Endothelial cell of umbilical vein (primary cell): ENCODE data around the gene CST8. TPM values are rescaled to one million over a fixed set of nuclear protein-coding genes. Genes with fewer than 3 reads are reported as not detected.

Experiments
- BruUV-seq: library from RNA; stranded (reverse); fragments of 400-500 nt; replicated peaks from 2 replicates; lab custom pipeline; 2021; lab: Mats Ljungman, UMichigan
- CTCF ChIA-PET: fragments of 300-600, 350-600 bp; sonication (Branson Sonifier 250); formaldehyde crosslinking; loops from one replicate; lab custom pipeline; 2021; ENCODE audit warnings: antibody characterized with exemption, inconsistent platforms; lab: Charles Lee
- POLR2A ChIA-PET: fragments of 300-600, 350-600 bp; sonication (Branson Sonifier 250); formaldehyde crosslinking; loops from one replicate; lab custom pipeline; 2021; ENCODE audit warnings: antibody characterized with exemption, inconsistent platforms; lab: Charles Lee
- DNase-seq: peaks from one replicate; pipeline ENCODE4 v3.0.0-alpha.2; 2011; ENCODE audit warnings: low read depth, low spot score
- FAIRE-seq: peaks from 2 replicates; lab custom pipeline; 2011; peaks lifted over from hg19 to GRCh38; lab: Jason Lieb, UNC
- H2AFZ ChIP-seq: 2 replicates; pipeline ENCODE4 v1.6.0; 2012; ENCODE audit warnings: low read depth, low read length, control low read depth, inconsistent platforms
- H3K27ac ChIP-seq: 2 replicates; pipeline ENCODE4 v1.5.1; 2011; ENCODE audit warnings: low read depth, mild to moderate bottlenecking, control low read depth, low read length, moderate library complexity; ENCODE audit not compliant: insufficient read depth
- H3K27me3 ChIP-seq, 2 experiments: 2 replicates each; pipeline versions ENCODE4 v1.6.0 to v1.6.1; 2011; ENCODE audit warnings: low read length in 2 of 2, mixed read lengths in 1 of 2; ENCODE audit not compliant: control insufficient read depth in 2 of 2, insufficient read depth in 2 of 2
- H3K36me3 ChIP-seq, 2 experiments: 2 replicates in 1 of 2; 3 replicates in 1 of 2; pipeline ENCODE4 v1.5.1; 2011; ENCODE audit warnings: low read length in 2 of 2, mild to moderate bottlenecking in 1 of 2, moderate library complexity in 1 of 2; ENCODE audit not compliant: control insufficient read depth in 2 of 2, insufficient read depth in 2 of 2; ENCODE audit errors: extremely low read depth in 1 of 2
- H3K4me1 ChIP-seq: 3 replicates; pipeline ENCODE4 v1.5.1; 2011; ENCODE audit warnings: mild to moderate bottlenecking, low read length; ENCODE audit not compliant: control insufficient read depth, insufficient read depth; ENCODE audit errors: extremely low read depth
- H3K4me2 ChIP-seq: 2 replicates; pipeline ENCODE4 v1.6.1; 2011; ENCODE audit warnings: low read length, control low read depth, mixed read lengths; ENCODE audit not compliant: insufficient read depth
- H3K4me3 ChIP-seq, 3 experiments: fragments of 200-600 bp in 1 of 3; sonication (generic), shearing (Covaris generic) in 1 of 3; replicated peaks in 1 of 3; 2 replicates each; pipeline ENCODE4 v1.5.1; 2011 to 2016; ENCODE audit warnings: control low read depth in 3 of 3, low read length in 3 of 3, mild to moderate bottlenecking in 2 of 3, inconsistent platforms in 1 of 3, low read depth in 1 of 3, moderate library complexity in 1 of 3; ENCODE audit not compliant: insufficient read depth in 1 of 3
- H3K79me2 ChIP-seq: 2 replicates; pipeline ENCODE4 v1.6.0; 2012; ENCODE audit warnings: low read length, inconsistent platforms; ENCODE audit not compliant: control insufficient read depth, insufficient read depth
- H3K9ac ChIP-seq: replicated peaks from 2 replicates; pipeline ENCODE3; 2011; ENCODE audit warnings: low read length, control low read depth; ENCODE audit not compliant: insufficient read depth; ENCODE audit errors: extremely low read depth
- H3K9me1 ChIP-seq: replicated peaks from 3 replicates; pipeline ENCODE4 v1.6.0; 2011; ENCODE audit warnings: mild to moderate bottlenecking, low read length; ENCODE audit not compliant: control insufficient read depth, insufficient read depth; ENCODE audit errors: extremely low read depth
- H3K9me3 ChIP-seq: replicated peaks from 2 replicates; pipeline ENCODE4 v1.5.1; 2012; ENCODE audit warnings: low read length, inconsistent platforms; ENCODE audit not compliant: control insufficient read depth, insufficient read depth
- H4K20me1 ChIP-seq: replicated peaks from 2 replicates; pipeline ENCODE3; 2011; ENCODE audit warnings: mild to moderate bottlenecking, low read length; ENCODE audit not compliant: control insufficient read depth, insufficient read depth; ENCODE audit errors: extremely low read depth
- EZH2 ChIP-seq: IDR thresholded peaks from 2 replicates; pipeline ENCODE4 v1.6.1; 2012; ENCODE audit warnings: borderline replicate concordance, low read depth, mild to moderate bottlenecking, moderate library complexity, low read length, inconsistent platforms; ENCODE audit not compliant: severe bottlenecking
- FOS ChIP-seq: IDR thresholded peaks from 2 replicates; pipeline ENCODE4 v1.6.1; 2011; ENCODE audit warnings: mild to moderate bottlenecking, low read length, moderate library complexity, borderline replicate concordance; ENCODE audit not compliant: insufficient read depth
- GATA2 ChIP-seq: IDR thresholded peaks from 2 replicates; pipeline ENCODE4 v1.7.0; 2011; ENCODE audit warnings: low read depth, mild to moderate bottlenecking, moderate library complexity, mixed read lengths, low read length; ENCODE audit not compliant: insufficient read length, insufficient read depth
- JUN ChIP-seq: IDR thresholded peaks from 2 replicates; pipeline ENCODE4 v1.6.1; 2011; ENCODE audit warnings: borderline replicate concordance, low read depth; ENCODE audit not compliant: insufficient read length, insufficient read depth
- MAX ChIP-seq: IDR thresholded peaks from 2 replicates; pipeline ENCODE4 v1.6.1; 2011; ENCODE audit not compliant: insufficient read depth, insufficient read length
- MYC ChIP-seq: IDR thresholded peaks from one replicate; pipeline ENCODE4 v1.6.1; 2011; ENCODE audit warnings: mild to moderate bottlenecking, low read depth, low read length
- POLR2A ChIP-seq: IDR thresholded peaks from 2 replicates; pipeline ENCODE4 v1.6.1; 2012; ENCODE audit warnings: low read depth, mild to moderate bottlenecking, control low read depth, low read length
- dilution Hi-C: fragments of 300-500 bp; cut with MboI; formaldehyde crosslinking; loops from one replicate; pipeline ENCODE4 v1.15.0; 2019; ENCODE audit warnings: low sequenced_read_pairs; ENCODE audit not compliant: extremely low pct_ligation_motif_present
- intact Hi-C: fragments of 100-400 bp; cut with micrococcal nuclease; formaldehyde crosslinking; loops from one replicate; pipeline ENCODE4 v1.10.0; 2022
- polyA plus RNA-seq, 4 experiments: library from polyadenylated mRNA; depleted of rRNA in 3 of 4; stranded (reverse) in 3 of 4; unstranded in 1 of 4; fragments of >200 nt; gene quantifications; 2 replicates each; pipeline versions ENCODE4 v1.2.1 to v1.2.3, GENCODE V29; 2011 to 2012; ENCODE audit warnings: missing spikeins in 1 of 4
- total RNA-seq: library from RNA; stranded (reverse); gene quantifications from 2 replicates; pipeline ENCODE4 v1.2.3, GENCODE V29; 2021

CST8 gene
- total and polyA plus RNA-seq, 2 donors (not counting 3 experiments of a cell fraction or from before 2014, with no cell fraction given), result not detected

- no peaks in the 10 kb centered on the region for H3K9me1 ChIP-seq
- DNase-seq (no peak), FAIRE-seq (no peak)
- no peaks in the 10 kb centered on the region for H3K36me3 ChIP-seq
- BruUV-seq, result no TSS peak
- no peak within 1 kb of the TSS for H2AFZ ChIP-seq
- no peaks in the 10 kb centered on the region for H3K79me2 ChIP-seq
- CTCF ChIA-PET, result interaction anchor here (2.1 kb wide), 1 partner anchor 10 kb away, joined by 10 read pairs; no protein-coding TSS in a partner anchor
- POLR2A ChIA-PET, result no interaction called here
- no peak within 1 kb of the TSS for H3K4me2 ChIP-seq
- H3K4me1 ChIP-seq, result no peaks in the 10 kb centered on the region
- dilution Hi-C loops, result no loop called here
- H3K27ac ChIP-seq, result no peak within 1 kb of the TSS
- H3K4me3 ChIP-seq, result no peak within 1 kb of the TSS
- intact Hi-C loops, result no loop called here
- H4K20me1 ChIP-seq, result no peaks in the 10 kb centered on the region
- no peak for TF ChIP-seq JUN
- no peak within 1 kb of the TSS for H3K9ac ChIP-seq
- no peaks in the 10 kb centered on the region for H3K9me3 ChIP-seq
- H3K27me3 ChIP-seq, result no peaks in the 10 kb centered on the region
Observed at GRCh38 chr20:23452776-23453175, 38.1 kb upstream of the CST8 start, which contains the start of gene CST11. Gene CST11, minus strand, starts transcription at chr20:23452876. Its CDS starts 65 bp downstream, at chr20:23452811.

- no peak overlapping the region for H3K4me3 ChIP-seq
- H3K4me2 ChIP-seq, result no peak overlapping the region
- no peaks in the 10 kb centered on the region for H3K9me3 ChIP-seq
- ChIA-PET POLR2A (no interaction called here), CTCF (no interaction called here)
- DNase-seq (no peak), FAIRE-seq (no peak)
- H3K79me2 ChIP-seq, result no peaks in the 10 kb centered on the region
- no peak for TF ChIP-seq MYC
- TF ChIP-seq JUN, result no peak
- no peak for TF ChIP-seq POLR2A
- TF ChIP-seq GATA2, result no peak
- TF ChIP-seq MAX, result no peak
- TF ChIP-seq EZH2, result no peak
- TF ChIP-seq FOS, result no peak
- H4K20me1 ChIP-seq, result no peaks in the 10 kb centered on the region
- no peak overlapping the region for H3K9ac ChIP-seq
- H3K36me3 ChIP-seq, result no peaks in the 10 kb centered on the region
- no peaks in the 10 kb centered on the region for H3K9me1 ChIP-seq
- no peaks in the 10 kb centered on the region for H3K27me3 ChIP-seq
- no TSS peak for BruUV-seq
- no peaks in the 10 kb centered on the region for H3K4me1 ChIP-seq
- intact Hi-C loops, result no loop called here
- H3K27ac ChIP-seq, result no peak overlapping the region
- dilution Hi-C loops, result no loop called here
- no peak overlapping the region for H2AFZ ChIP-seq
Observed at GRCh38 chr20:23453549-23454543, 37.1 kb upstream of the CST8 start.
